PFSK-1 (cell line): Measurements from ENCODE around the gene ARHGEF11.

Experiments used
- REST ChIP-seq, 2 experiments: IDR thresholded peaks; 2 replicates each; pipeline versions ENCODE4 v1.6.1 to v1.8.0; 2011 to 2012; ENCODE audit warnings: low read depth in 2 of 2, low read length in 2 of 2, control low read depth in 1 of 2, inconsistent platforms in 1 of 2, mild to moderate bottlenecking in 1 of 2, moderate library complexity in 1 of 2; ENCODE audit not compliant: insufficient read depth in 1 of 2
- TAF1 ChIP-seq: IDR thresholded peaks from 2 replicates; pipeline ENCODE4 v1.6.1; 2012; ENCODE audit warnings: low read length, control low read depth, borderline replicate concordance; ENCODE audit not compliant: insufficient read depth

DNA sequence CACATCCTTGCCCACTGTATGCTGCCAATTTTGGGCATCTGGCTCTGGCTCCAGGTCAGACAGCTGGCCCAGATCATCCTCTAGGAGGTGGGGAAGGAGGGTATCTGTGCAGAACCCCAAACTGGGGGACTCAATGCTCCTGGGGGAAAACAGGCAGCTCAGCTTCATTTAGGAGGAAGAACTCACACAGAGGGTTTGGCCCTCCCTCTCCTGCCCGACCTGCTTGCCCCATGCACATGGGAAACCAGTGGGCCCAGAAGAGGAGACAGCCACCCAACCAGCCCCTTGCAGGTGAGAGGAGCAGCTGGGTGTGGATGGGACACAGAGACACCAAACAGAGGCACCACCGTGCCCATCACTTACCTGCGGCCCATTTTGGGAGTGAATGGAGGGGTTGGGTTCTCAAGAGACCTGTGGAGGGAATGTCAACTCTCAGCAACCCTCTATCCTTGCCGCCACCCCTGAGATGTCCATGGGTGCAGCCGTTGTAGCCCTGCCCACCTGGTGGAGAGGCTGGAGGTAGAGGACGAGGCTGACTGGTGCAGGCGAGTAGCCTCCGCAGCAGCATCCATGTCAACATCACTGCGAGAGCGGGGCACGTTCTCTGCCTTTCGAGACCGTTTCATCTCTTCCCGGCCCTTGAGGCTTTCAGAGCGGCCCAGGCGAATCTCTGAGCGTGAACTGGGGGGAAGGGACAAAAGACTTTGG, 97.6 kb downstream of the ARHGEF11 start:
- TF ChIP-seq TAF1 (no peak), REST (IDR thresholded peaks at IDR 0.05; ENCODE audit: insufficient read depth in 1 of 2, low read depth in 2 of 2, low read length in 2 of 2) (no peak)
